ENCODE measurements around the gene ANXA2.
"Not testable (repeated sequence)": the region's sequence is repeated elsewhere in the genome, so short reads cannot be mapped to it uniquely, and the experiment has no call there.

Gene ANXA2

DNA sequence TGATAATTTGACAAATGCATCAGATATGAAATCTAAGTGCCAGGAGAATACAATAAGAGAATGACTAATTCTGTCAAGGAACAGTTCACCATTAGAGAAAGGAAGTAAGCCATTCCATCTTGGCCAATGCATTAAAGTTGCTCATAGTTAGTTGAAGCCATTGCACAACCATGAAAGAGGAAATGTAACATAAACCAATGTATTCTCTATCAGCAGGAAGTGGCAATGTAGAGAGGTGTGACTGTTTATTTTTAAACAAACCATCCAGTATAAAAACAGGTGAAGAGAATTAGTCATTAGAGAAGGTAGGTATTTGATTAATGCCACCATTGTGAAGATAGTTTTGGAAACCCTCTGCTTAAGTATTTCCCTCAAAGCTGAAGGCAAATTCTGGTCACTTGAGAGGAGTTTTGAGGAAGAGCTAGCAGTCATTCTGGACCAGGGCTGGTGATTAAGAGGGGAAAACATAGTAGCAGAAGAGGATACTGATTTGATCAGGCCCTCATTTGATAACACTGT, 10.7 kb upstream of the ANXA2 start:
- DNase-seq, result no peak

DNA sequence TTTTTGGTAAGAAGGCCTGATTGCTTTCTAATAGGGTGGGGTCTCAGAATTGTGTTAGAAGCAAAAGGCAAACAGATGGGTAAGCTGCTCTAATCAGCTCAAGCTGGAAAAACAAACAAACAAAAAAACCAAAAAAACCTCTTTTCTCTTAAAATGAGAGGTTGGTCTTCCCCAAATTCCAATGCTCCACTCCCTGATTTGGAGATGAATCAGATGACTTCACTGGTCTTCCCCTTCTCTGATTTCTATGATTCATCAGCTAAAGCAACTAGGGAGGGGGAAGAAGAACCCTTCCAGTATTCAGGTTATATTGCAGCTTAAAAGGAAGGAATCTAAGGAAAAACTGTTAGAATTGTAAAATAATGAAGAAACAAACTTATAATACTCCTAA, 9.6 kb upstream of the ANXA2 start:
- no peak for DNase-seq

DNA sequence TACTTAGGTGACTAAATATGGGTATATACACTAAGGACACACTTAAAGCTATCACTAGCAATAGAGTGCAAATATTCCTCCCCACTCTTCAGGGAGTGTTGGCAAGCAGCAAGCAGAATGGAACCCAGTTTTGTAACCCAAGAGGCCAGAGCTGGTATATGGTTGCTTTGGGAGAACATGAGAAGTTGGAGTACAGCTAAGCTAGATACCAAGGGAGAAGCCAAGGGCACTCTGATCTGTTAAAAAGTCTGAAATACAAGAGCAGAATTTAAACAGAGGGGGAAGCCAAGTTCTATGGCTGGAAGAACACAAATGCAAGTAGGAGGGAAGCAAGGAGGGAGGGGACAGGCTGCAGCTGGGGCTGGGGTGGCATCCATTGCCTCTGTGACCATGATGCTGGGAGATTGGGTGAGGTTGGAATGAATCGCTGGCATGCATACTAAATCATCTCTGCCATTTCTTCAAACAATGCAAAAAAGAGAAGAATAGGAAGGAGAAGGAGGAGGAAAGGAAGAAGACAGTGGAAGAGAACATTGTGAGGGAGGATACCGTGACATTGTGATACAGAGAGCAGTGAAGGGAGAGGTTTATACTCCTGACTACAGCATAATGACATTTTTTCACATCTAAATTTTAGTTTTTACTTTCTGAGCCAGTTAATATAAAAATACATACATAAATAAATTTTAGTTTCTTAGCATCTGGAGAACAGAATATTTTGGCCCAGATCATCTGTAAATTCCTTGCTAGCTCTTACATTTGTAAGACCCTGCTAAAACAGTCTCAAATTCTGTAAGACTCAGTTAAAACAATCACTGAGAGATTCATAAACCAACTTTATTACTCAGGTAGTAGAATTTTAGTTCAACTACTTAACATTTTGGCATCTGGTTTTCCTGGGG, 9.0 kb upstream of the ANXA2 start:
- no peak for DNase-seq

DNA sequence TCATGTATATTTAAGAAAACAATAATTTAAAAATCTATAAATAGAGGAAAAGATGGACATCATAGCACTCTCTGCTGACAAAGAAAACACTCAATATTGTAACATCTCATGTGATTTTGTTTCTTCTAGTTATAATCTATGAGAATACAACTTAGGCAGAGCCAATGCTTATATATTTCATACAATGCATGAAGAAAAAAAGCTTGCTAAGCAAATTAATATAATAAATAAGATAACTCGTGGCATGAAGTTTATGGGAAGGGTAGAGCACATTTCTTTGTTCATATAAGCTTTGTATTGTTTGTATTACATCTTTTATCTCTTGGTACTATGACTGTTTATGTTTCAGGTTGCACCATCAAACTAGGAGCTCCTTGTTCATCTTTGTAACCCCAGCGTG, 7.6 kb upstream of the ANXA2 start:
- no peak for DNase-seq

DNA sequence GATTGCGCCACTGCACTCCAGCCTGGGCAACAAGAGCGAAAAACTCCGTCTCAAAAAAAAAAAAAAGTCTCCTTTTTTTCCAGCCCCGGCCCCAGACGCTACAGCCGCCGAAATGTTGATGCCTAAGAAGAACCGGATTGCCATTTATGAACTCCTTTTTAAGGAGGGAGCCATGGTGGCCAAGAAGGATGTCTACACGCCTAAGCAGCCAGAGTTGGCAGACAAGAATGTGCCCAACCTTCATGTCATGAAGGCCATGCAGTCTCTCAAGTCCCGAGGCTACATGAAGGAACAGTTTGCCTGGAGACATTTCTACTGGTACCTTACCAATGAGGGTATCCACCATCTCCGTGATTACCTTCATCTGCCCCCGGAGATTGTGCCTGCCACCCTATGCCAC, 6.6 kb upstream of the ANXA2 start:
- not testable (repeated sequence) for DNase-seq

DNA sequence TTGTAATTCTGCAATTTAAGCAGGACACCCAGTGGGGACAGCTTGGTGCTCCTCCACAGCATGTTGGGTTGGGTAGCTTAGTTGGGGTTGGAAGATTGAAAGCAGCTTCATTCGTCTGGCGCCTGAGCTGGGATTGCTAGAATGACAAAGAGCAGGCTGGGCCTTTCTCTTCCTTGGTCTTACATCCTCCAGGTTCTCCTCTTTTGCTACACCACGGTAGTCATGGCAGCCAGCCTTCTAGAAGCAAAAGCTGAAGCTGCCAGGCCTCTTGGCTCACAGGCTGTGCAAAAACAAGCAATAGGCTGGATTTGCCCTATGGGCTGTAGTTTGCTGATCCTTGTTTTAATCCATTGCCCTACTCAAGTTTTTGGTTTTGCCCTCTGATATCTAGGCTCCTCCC, 3.2 kb upstream of the ANXA2 start:
- DNase-seq, result no peak

DNA sequence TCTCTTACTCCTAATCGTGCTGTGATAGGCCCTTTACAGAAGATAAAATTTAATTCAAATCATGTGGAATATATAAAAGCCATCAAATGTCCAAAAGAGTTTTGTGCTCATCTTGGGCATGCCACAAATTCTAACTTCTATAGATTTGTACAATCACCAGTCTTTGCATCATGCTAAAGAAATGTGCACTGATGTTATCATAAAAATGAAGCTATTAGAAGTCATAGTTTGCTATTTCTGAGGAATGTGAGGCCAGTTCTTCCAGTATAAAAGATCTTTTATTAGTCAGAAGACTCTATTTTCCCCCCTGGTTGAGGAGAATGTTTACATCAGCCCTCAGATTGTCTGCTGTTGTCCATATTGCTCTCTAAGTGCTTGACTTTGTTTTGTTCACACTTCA, 2.1 kb upstream of the ANXA2 start:
- DNase-seq, result no peak

DNA sequence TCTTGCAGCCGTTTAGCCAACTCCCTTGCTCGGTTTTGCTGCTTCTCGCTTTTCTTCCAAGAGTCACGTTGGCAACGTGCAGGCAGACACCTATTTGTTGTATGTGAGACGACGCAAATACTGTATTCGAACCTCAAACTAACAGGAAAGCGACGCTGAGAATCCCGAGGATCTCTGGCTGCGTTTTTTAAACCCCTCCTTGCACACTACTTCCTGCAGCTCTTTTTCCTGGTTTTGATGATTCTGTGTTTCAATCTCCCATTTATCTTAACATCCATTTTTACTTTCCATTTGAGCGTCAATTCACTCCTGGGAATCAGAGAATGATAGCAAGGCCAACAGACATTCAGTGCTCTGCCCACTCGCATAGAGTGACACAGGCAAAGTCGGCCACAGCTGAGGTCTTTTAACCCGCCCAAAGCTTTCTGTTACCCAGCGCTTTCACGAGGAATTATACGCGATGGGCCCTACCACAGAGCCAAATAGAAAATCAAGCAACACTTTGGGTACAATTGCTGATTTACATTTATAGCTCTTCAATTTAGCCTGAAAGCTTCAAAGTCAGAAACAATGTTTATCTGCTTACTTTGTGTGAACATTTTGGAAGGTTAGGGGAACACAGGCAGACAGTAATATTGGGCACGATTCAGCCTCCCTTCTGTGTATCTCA, 1.6 kb upstream of the ANXA2 start:
- DNase-seq, result no peak

DNA sequence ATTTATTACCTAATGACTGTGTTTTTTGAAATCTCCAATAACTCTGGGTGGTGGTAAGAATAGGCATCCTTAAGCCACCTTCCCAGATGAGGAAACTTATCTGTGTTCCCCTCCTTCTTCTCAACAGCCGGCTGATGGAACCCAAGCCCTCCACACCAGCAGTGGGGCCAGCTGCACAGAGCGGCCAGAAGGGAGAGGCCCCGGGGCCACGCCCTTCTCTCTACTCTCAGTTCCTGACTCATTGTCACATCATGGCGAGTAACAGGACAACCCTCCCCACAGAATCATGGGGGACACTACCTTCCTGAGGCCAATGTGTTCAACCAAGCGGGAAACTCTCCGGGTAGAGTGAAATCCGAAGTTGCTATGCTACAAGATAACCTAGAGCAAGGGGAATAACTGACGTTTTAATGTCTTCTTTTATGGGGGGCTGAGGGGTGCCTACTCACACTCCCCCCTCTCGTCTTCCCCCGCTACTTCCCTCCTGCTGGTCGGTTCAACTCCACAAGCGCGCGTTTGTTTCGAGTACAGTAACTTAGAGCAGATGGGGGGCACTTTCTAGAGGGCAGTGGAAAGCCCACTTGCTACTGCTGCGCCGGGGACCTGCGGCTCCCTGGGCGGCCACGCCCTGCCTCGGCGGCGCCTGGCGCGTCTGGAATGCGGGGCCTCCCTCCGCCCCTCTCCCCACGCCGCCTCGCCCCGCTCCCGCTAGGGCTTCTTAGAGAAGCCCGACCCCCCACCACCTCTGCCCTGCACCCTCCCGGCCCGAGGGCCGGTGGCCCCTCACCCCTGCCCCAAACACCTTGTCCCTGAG, 621 bp downstream of the ANXA2 start:
- DNase-seq, result peak; percentile 60

DNA sequence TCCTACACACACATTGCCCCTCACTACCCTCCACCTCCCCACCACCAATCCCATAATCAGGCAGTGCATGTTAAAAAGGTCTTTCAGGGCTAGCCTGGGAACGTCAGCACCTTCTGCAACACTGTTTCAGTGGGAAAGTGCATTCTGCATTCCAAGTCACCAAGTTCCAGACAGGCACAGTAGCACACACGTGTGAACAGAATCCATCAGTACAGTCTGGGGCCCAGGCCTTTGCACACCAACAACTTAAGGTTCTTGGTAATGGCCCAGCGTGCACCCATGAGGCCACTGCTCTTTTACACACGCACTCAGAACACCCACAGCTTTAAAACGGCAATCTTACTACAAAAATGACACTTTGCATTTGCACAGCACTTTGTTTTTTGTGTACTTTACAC, 1.2 kb downstream of the ANXA2 start:
- DNase-seq, result no peak

DNA sequence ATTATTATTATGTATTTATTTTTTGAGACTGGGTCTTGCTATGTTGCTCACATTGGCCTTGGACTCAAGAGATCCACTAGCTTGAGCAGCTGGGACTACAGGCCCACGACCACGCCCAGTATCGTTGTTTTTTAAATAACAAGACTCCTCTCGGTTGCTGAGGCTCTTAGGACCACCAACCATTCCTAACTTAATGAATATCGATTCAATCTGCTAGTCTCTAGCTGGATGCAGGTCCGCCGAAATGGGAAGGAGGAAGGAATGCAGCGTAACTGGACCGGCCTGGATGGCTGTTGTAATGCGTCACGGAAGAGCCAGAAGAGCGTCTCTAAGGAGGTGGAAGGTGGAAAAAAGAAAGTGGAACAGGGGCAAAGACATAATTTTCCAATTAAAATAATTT, 1.7 kb downstream of the ANXA2 start:
- DNase-seq, result no peak

DNA sequence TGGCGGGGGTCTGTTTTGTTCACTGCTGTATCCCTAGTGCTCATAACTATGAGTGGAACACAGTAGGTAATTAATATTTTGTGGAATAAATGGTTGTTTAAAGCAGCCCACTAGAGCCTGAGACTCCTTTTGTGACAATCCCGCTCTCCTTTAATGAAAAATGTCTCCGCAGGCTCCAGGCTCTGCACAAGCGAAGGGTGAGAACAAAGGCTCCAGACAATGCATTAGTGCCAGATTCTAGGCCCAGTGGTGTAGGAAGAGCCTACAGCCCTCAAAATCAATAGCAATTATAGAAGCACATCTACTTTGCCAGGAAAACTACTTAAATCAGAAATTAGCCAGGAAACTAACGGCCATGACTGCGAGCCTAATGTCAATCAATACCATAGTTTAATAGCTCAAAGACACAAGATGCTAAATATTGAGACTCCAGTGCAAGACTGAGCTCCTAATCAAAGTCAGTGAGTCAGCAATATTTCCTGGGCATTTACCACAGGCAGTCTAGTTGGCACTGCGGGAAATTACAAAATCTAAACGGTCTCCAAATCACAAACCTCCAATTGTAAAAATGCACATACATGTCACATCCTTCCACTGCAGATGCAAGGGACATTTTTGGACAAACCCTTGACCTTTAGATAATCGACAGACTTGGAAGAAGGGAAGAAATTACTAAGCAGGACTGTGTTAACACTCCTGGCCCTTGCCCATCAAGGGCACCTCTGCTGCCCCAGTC, 2.3 kb downstream of the ANXA2 start:
- DNase-seq, result no peak

DNA sequence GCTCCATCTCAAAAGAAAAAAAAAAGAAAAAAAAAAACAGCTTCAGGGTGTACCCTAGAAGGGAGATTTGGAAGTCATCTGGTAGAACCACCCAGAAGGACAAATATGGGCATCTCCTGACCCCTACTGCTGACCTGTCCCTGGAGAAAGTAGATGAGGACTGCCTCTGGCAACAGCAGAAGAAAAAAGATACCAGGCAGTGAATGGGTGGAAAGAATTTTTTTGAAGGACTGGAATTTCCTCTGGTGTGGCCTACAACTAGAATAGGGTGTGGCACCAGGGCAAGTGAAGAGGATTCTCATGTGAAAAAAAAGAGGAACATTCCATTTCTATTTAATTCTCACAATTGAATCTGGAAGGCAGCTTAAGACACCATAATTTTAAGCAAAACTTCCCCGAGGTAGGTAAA, 3.1 kb downstream of the ANXA2 start:
- DNase-seq, result no peak

DNA sequence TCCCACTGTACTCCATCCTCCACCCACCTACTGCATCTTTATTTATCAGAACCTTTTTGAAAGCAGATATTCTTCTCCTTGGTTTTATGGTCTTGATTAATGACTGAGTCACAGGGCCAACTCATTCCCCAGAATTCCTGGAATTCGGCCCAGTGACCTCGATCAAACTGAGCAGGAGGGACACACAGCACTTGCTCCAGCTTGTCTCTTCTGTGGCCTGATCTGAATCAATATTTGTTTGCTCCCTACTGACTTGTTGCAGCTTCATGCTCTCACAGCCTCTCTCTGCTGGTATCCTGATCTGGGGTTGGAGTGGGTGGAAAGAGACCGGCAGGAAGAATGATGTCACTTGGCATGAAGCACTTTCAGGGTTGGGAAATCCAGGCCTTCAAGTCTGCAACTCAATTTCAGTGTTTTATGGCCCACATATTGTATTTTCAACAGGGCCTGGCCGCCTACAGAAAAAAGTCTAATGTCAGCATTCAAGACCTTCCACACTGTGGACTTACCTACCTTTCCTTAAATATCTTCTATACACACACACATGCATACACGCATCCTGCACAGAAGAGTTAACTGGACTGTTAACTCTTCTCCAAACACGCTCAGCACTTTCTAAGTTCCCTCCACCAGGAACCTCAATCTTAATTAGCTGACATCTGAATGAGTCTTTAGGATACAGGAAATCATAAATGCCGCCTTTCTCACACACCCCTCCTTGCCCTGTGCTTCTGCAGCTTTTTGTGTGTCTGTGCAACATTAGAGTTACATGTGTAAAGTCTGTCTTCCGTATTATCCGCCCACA, 4.6 kb downstream of the ANXA2 start:
- no peak for DNase-seq

DNA sequence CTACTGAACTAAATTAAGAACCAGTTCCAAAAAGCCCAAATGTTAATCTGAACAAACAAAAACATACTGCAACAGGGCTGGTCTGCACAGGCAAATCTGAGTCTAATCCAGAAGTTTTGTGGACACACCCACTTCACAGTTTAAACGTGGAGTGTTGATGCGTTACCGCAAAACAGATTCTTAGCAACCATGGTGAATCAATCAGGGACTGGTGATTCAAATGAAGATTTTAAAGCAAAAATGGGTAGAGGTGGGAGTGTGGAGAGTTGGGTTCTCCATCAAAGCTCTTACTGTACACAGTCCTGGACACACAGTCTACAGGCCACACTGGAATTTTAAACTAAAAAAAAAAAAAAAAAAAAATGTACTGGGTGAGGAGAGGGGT, 5.2 kb downstream of the ANXA2 start:
- peak; percentile 59 for DNase-seq

DNA sequence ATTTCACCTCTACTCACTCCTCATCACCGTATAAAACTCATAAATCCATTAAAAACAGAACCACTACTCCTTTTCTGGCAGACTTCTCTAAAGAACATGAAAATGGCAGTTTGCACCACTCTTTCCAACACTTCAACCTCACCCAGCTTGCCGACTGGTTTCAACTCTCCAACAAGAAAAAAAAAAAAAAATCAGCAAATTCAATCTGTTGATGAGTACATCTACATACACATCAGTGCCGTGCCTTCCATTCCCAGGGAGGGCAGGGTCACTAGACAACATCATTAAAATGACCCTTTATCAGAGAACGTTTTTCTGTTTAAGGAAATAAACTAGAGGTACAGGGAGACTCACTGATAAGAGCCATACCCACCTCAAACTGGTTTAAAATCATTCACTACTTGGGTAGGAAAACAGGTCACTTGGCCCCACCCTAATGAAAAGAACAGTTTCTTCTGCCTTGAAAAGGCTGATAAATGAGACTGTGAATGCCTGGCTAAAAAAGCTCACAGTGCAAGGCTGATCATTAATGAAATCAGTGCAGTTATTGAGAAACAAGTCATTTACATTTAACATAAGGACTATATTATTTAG, 6.0 kb downstream of the ANXA2 start:
- DNase-seq, result no peak

DNA sequence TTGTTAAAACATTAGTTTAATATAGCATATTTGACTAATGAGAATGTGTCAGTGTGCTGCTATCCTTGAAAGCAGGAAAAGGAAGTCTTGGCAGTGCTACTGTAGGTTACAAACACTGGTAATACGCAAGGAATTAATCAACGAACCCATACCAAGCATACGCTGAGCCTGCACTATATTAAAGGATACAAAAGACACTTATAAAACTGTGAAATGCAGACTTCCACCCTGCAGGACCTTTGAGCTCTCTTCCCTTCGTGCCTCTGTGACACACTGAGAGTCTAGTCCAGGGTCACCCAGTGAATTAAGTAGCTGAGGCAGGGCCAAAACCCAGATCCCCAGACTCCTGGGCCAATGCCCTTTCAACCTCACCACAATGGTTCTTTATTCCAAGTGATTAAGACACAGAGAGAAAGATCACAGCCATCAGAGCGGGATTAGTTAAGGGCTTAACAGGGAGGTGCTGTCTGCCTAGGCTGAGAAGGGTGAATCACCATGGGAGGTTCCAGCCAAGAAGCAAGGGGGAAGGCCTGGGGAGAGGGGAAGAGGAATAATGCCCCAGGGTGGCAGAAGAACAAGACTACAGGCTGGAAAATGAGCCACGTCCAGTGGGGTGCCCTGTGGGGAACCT, 6.8 kb downstream of the ANXA2 start:
- DNase-seq, result no peak

DNA sequence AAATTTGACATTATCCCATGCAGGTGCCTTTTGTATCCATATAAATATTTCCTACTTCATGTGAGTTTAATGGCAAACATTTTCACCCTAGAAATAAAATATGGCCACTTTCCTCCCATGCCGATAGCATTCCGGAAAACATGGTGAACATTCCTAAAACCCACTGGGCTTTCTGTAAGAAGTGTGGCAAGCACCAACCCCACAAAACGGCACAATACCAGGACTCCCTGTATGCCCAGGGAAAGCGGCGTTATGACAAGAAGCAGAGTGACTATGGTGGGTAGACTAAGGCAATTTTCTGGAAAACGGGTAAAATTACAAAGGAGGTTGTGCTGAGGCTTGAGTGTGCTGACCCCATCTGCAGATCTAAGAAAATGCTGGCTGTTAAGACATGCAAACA, 7.6 kb downstream of the ANXA2 start:
- DNase-seq, result no peak

DNA sequence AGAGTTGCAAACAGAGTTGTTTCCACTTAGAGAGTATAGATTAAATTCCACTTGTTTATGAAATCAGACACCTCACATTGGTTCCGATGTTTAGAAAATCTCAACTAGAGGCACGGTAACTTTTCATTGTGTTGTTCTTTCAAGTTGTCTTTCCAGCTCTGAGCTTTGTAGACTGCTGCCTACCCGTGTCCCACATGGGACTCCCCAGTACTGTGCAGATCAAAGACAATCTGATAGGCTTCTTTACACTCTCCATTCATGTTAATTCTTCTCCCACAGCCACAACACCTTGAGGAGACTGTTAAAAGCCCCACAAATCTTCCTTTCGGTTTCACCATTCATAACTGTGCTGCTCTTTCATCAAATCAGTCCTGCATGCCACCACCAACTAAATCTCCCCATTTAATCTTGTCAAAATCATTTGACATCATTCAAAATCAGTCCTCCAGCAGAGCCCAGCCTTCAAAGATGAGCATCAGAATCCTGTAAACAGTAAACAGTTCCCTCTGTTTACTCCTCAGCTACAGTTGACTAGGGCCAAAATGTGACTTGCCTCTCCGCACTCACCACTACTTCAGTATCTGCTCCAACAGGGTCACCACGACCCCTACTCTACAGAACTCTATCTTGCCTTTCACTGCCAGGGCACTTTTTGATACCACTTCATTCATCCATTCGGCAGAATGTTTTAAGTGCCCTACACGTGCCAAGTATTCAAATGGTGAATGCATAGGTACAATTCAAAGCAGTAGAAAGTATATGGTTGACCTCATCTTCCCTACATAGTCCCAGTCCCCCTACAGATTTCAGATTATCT, 8.3 kb downstream of the ANXA2 start:
- peak; percentile 44 for DNase-seq

DNA sequence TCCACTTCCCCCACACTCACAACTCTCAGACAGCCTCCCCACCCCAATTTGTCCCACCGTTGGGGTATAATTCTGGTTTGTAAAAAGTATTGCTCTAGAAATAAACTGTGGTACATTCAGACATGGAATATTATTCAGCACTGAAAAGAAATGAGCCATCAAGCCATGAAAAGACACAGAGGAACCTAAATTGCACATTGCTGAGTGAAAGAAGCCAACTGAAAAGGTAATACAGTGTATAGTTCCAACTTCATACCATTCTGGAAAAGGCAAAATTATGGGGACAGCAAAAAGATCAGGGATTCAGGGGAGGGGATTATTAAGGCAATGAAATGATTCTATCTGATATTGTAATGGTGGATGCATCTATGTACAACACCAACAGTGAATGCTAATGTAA, 10.5 kb downstream of the ANXA2 start:
- no peak for DNase-seq

All from stimulated activated CD4-positive, alpha-beta T cell treated with anti-CD3 and anti-CD28 coated beads, Interleukin-4, amount 100 ng/mL, for 24 hours (primary cell).